Endothelial cell of umbilical vein (primary cell): Measurements from ENCODE around the gene TTLL10. TPM values are rescaled to one million over a fixed set of nuclear protein-coding genes. Genes with fewer than 3 reads are reported as not detected.
"Not testable (repeated sequence)": the region's sequence is repeated elsewhere in the genome, so short reads cannot be mapped to it uniquely, and the experiment has no call there.

Experiments used
- BruUV-seq: library from RNA; stranded (reverse); fragments of 400-500 nt; replicated peaks from 2 replicates; lab custom pipeline; 2021; lab: Mats Ljungman, UMichigan
- CTCF ChIA-PET: fragments of 300-600, 350-600 bp; sonication (Branson Sonifier 250); formaldehyde crosslinking; loops from one replicate; lab custom pipeline; 2021; ENCODE audit warnings: antibody characterized with exemption, inconsistent platforms; lab: Charles Lee
- POLR2A ChIA-PET: fragments of 300-600, 350-600 bp; sonication (Branson Sonifier 250); formaldehyde crosslinking; loops from one replicate; lab custom pipeline; 2021; ENCODE audit warnings: antibody characterized with exemption, inconsistent platforms; lab: Charles Lee
- DNase-seq: peaks from one replicate; pipeline ENCODE4 v3.0.0-alpha.2; 2011; ENCODE audit warnings: low read depth, low spot score
- FAIRE-seq: peaks from 2 replicates; lab custom pipeline; 2011; peaks lifted over from hg19 to GRCh38; lab: Jason Lieb, UNC
- H2AFZ ChIP-seq: 2 replicates; pipeline ENCODE4 v1.6.0; 2012; ENCODE audit warnings: low read depth, low read length, control low read depth, inconsistent platforms
- H3K27ac ChIP-seq: 2 replicates; pipeline ENCODE4 v1.5.1; 2011; ENCODE audit warnings: low read depth, mild to moderate bottlenecking, control low read depth, low read length, moderate library complexity; ENCODE audit not compliant: insufficient read depth
- H3K27me3 ChIP-seq, 2 experiments: 2 replicates each; pipeline versions ENCODE4 v1.6.0 to v1.6.1; 2011; ENCODE audit warnings: low read length in 2 of 2, mixed read lengths in 1 of 2; ENCODE audit not compliant: control insufficient read depth in 2 of 2, insufficient read depth in 2 of 2
- H3K36me3 ChIP-seq, 2 experiments: 2 replicates in 1 of 2; 3 replicates in 1 of 2; pipeline ENCODE4 v1.5.1; 2011; ENCODE audit warnings: low read length in 2 of 2, mild to moderate bottlenecking in 1 of 2, moderate library complexity in 1 of 2; ENCODE audit not compliant: control insufficient read depth in 2 of 2, insufficient read depth in 2 of 2; ENCODE audit errors: extremely low read depth in 1 of 2
- H3K4me1 ChIP-seq: 3 replicates; pipeline ENCODE4 v1.5.1; 2011; ENCODE audit warnings: mild to moderate bottlenecking, low read length; ENCODE audit not compliant: control insufficient read depth, insufficient read depth; ENCODE audit errors: extremely low read depth
- H3K4me2 ChIP-seq: 2 replicates; pipeline ENCODE4 v1.6.1; 2011; ENCODE audit warnings: low read length, control low read depth, mixed read lengths; ENCODE audit not compliant: insufficient read depth
- H3K4me3 ChIP-seq, 3 experiments: fragments of 200-600 bp in 1 of 3; sonication (generic), shearing (Covaris generic) in 1 of 3; replicated peaks in 1 of 3; 2 replicates each; pipeline ENCODE4 v1.5.1; 2011 to 2016; ENCODE audit warnings: control low read depth in 3 of 3, low read length in 3 of 3, mild to moderate bottlenecking in 2 of 3, inconsistent platforms in 1 of 3, low read depth in 1 of 3, moderate library complexity in 1 of 3; ENCODE audit not compliant: insufficient read depth in 1 of 3
- H3K79me2 ChIP-seq: 2 replicates; pipeline ENCODE4 v1.6.0; 2012; ENCODE audit warnings: low read length, inconsistent platforms; ENCODE audit not compliant: control insufficient read depth, insufficient read depth
- H3K9ac ChIP-seq: replicated peaks from 2 replicates; pipeline ENCODE3; 2011; ENCODE audit warnings: low read length, control low read depth; ENCODE audit not compliant: insufficient read depth; ENCODE audit errors: extremely low read depth
- H3K9me1 ChIP-seq: replicated peaks from 3 replicates; pipeline ENCODE4 v1.6.0; 2011; ENCODE audit warnings: mild to moderate bottlenecking, low read length; ENCODE audit not compliant: control insufficient read depth, insufficient read depth; ENCODE audit errors: extremely low read depth
- H3K9me3 ChIP-seq: replicated peaks from 2 replicates; pipeline ENCODE4 v1.5.1; 2012; ENCODE audit warnings: low read length, inconsistent platforms; ENCODE audit not compliant: control insufficient read depth, insufficient read depth
- H4K20me1 ChIP-seq: replicated peaks from 2 replicates; pipeline ENCODE3; 2011; ENCODE audit warnings: mild to moderate bottlenecking, low read length; ENCODE audit not compliant: control insufficient read depth, insufficient read depth; ENCODE audit errors: extremely low read depth
- FOS ChIP-seq: IDR thresholded peaks from 2 replicates; pipeline ENCODE4 v1.6.1; 2011; ENCODE audit warnings: mild to moderate bottlenecking, low read length, moderate library complexity, borderline replicate concordance; ENCODE audit not compliant: insufficient read depth
- GATA2 ChIP-seq: IDR thresholded peaks from 2 replicates; pipeline ENCODE4 v1.7.0; 2011; ENCODE audit warnings: low read depth, mild to moderate bottlenecking, moderate library complexity, mixed read lengths, low read length; ENCODE audit not compliant: insufficient read length, insufficient read depth
- JUN ChIP-seq: IDR thresholded peaks from 2 replicates; pipeline ENCODE4 v1.6.1; 2011; ENCODE audit warnings: borderline replicate concordance, low read depth; ENCODE audit not compliant: insufficient read length, insufficient read depth
- MYC ChIP-seq: IDR thresholded peaks from one replicate; pipeline ENCODE4 v1.6.1; 2011; ENCODE audit warnings: mild to moderate bottlenecking, low read depth, low read length
- POLR2AphosphoS5 ChIP-seq: IDR thresholded peaks from 2 replicates; pipeline ENCODE4 v1.6.1; 2012; ENCODE audit warnings: low read depth, mild to moderate bottlenecking, control low read depth, low read length, moderate library complexity; ENCODE audit not compliant: insufficient read depth
- dilution Hi-C: fragments of 300-500 bp; cut with MboI; formaldehyde crosslinking; loops from one replicate; pipeline ENCODE4 v1.15.0; 2019; ENCODE audit warnings: low sequenced_read_pairs; ENCODE audit not compliant: extremely low pct_ligation_motif_present
- intact Hi-C: fragments of 100-400 bp; cut with micrococcal nuclease; formaldehyde crosslinking; loops from one replicate; pipeline ENCODE4 v1.10.0; 2022
- polyA plus RNA-seq, 4 experiments: library from polyadenylated mRNA; depleted of rRNA in 3 of 4; stranded (reverse) in 3 of 4; unstranded in 1 of 4; fragments of >200 nt; gene quantifications; 2 replicates each; pipeline versions ENCODE4 v1.2.1 to v1.2.3, GENCODE V29; 2011 to 2012; ENCODE audit warnings: missing spikeins in 1 of 4
- total RNA-seq: library from RNA; stranded (reverse); gene quantifications from 2 replicates; pipeline ENCODE4 v1.2.3, GENCODE V29; 2021

Gene TTLL10
- total and polyA plus RNA-seq, 2 donors (not counting 3 experiments of a cell fraction or from before 2014, with no cell fraction given): not detected

DNA sequence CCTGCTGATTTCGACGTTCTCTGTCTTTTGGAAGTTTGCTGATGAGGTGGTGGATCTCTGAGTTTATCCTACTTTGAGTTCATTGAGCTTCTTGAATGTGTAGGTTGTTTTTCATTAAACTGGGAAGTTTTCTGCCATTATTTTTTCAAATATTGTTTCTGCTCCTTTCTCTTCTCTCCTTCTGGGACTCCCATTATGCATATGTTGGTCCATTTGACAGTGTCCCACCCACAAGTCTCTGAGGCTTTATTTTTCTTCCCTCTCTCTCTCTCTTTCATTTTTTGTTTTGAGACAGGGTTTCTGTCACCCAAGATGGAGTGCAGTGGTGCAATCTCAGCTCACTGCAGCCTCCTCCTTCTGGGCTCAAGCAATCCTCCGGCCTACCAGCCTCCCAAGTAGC is 21.0 kb downstream of the TTLL10 start:
- no peaks in the 10 kb centered on the region for H3K9me1 ChIP-seq
- H4K20me1 ChIP-seq: no peaks in the 10 kb centered on the region
- dilution Hi-C loops (no loop called here), intact Hi-C loops (no loop called here)
- no peak overlapping the region for H3K27ac ChIP-seq
- H3K79me2 ChIP-seq: no peaks in the 10 kb centered on the region
- TF ChIP-seq MYC: no peak
- no peak for TF ChIP-seq FOS
- no peak for TF ChIP-seq POLR2AphosphoS5
- no peak for TF ChIP-seq GATA2
- TF ChIP-seq JUN: no peak
- H2AFZ ChIP-seq: no peak overlapping the region
- no peaks in the 10 kb centered on the region for H3K27me3 ChIP-seq
- no peaks in the 10 kb centered on the region for H3K36me3 ChIP-seq
- no peak overlapping the region for H3K4me2 ChIP-seq
- H3K4me1 ChIP-seq: no peaks in the 10 kb centered on the region
- no peak for FAIRE-seq
- H3K4me3 ChIP-seq: no peak overlapping the region
- DNase-seq: no peak
- H3K9me3 ChIP-seq: no peaks in the 10 kb centered on the region
- no peak overlapping the region for H3K9ac ChIP-seq
- ChIA-PET CTCF (interaction anchor here (1.8 kb wide), 1 partner anchor 21 kb away, joined by 5 read pairs; no protein-coding TSS in a partner anchor), POLR2A (no interaction called here)
- BruUV-seq: no TSS peak

DNA sequence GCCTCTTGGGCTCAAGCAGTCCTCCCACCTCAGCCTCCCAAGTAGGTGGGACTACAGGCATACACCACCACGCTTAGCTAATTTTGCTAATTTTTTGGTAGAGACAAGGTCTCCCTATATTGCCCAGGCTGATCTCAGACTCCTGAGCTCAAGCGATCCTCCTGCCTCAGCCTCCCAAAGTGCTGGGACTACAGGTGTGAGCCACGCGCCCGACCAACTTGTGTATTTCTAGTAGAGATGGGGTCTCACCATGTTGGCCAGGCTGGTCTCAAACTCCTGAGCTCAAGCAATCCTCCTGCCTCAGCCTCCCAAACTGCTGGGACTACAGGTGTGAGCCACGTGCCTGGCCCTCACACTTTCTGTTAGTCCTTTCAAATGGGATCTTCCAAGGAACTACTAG is 22.0 kb downstream of the TTLL10 start:
- H3K79me2 ChIP-seq, H3K27ac ChIP-seq, H3K27me3 ChIP-seq, DNase-seq, FAIRE-seq, H2AFZ ChIP-seq, H3K4me3 ChIP-seq, H3K4me2 ChIP-seq, POLR2A ChIA-PET, H3K9me1 ChIP-seq, H3K4me1 ChIP-seq, H4K20me1 ChIP-seq, H3K9me3 ChIP-seq, H3K9ac ChIP-seq, intact Hi-C loops, CTCF ChIA-PET, BruUV-seq, dilution Hi-C loops, H3K36me3 ChIP-seq: not testable (repeated sequence)
